Common myeloid progenitor, CD34-positive (primary cell): ENCODE results near the gene JMY.

Source experiments
- CTCF ChIA-PET: fragments of 350-600 bp; sonication (Branson Sonifier 250); formaldehyde crosslinking; loops from one replicate; lab custom pipeline; 2021; ENCODE audit warnings: antibody characterized with exemption; lab: Charles Lee
- POLR2A ChIA-PET: fragments of 350-600 bp; sonication (Branson Sonifier 250); formaldehyde crosslinking; loops from one replicate; lab custom pipeline; 2021; ENCODE audit warnings: antibody characterized with exemption; lab: Charles Lee
- DNase-seq, 3 donors: peaks; one replicate each; pipeline versions ENCODE4 v3.0.0 to v3.0.0-alpha.2; 2013
- H3K27ac ChIP-seq, 2 experiments: 1 replicate in 1 of 2; 2 replicates in 1 of 2; pipeline ENCODE4 v1.7.0; 2013; ENCODE audit warnings: inconsistent platforms in 2 of 2, low read length in 2 of 2, mild to moderate bottlenecking in 2 of 2, low read depth in 1 of 2, moderate library complexity in 1 of 2; ENCODE audit not compliant: severe bottlenecking in 2 of 2, insufficient read depth in 1 of 2, poor library complexity in 1 of 2
- H3K27me3 ChIP-seq, 5 experiments: replicated peaks in 2 of 5; 1 replicate in 3 of 5; 2 replicates in 2 of 5; pipeline versions ENCODE4 v1.6.1 to v1.7.0; 2013; ENCODE audit warnings: low read length in 4 of 5, mild to moderate bottlenecking in 2 of 5, moderate library complexity in 2 of 5, inconsistent platforms in 1 of 5; ENCODE audit not compliant: insufficient read depth in 5 of 5, control insufficient read depth in 4 of 5
- H3K36me3 ChIP-seq, 4 experiments: 1 replicate in 2 of 4; 2 replicates in 2 of 4; pipeline versions ENCODE4 v1.6.1 to v1.7.0; 2013; ENCODE audit warnings: low read length in 3 of 4, control low read depth in 1 of 4, mild to moderate bottlenecking in 1 of 4; ENCODE audit not compliant: control insufficient read depth in 4 of 4, insufficient read depth in 4 of 4
- H3K4me1 ChIP-seq, 4 experiments: 1 replicate in 3 of 4; 2 replicates in 1 of 4; pipeline versions ENCODE4 v1.6.1 to v1.7.1; 2013; ENCODE audit warnings: low read length in 3 of 4, mild to moderate bottlenecking in 3 of 4, control low read depth in 1 of 4, inconsistent platforms in 1 of 4, moderate library complexity in 1 of 4; ENCODE audit not compliant: control insufficient read depth in 4 of 4, insufficient read depth in 4 of 4; ENCODE audit errors: control extremely low read depth in 1 of 4
- H3K4me3 ChIP-seq, 7 experiments: 1 replicate in 4 of 7; 2 replicates in 3 of 7; pipeline versions ENCODE4 v1.5.1 to v1.7.0; 2013; ENCODE audit warnings: mild to moderate bottlenecking in 7 of 7, low read length in 6 of 7, moderate library complexity in 6 of 7, inconsistent platforms in 2 of 7, low read depth in 2 of 7, control low read depth in 1 of 7; ENCODE audit not compliant: insufficient read depth in 4 of 7, control insufficient read depth in 1 of 7; ENCODE audit errors: extremely low read depth in 1 of 7
- H3K9me3 ChIP-seq, 5 experiments: 1 replicate in 4 of 5; 2 replicates in 1 of 5; pipeline versions ENCODE4 v1.6.1 to v1.7.1; 2013; ENCODE audit warnings: low read length in 4 of 5, mild to moderate bottlenecking in 2 of 5, inconsistent platforms in 1 of 5, low read depth in 1 of 5, moderate library complexity in 1 of 5; ENCODE audit not compliant: control insufficient read depth in 4 of 5, insufficient read depth in 2 of 5; ENCODE audit errors: control extremely low read depth in 1 of 5
- WGBS: methylation state at CpG from one replicate; pipeline ENCODE4 v1.1.5; 2013; ENCODE audit not compliant: insufficient coverage; 5-methylcytosine and 5-hydroxymethylcytosine counted together

The JMY gene

DNA sequence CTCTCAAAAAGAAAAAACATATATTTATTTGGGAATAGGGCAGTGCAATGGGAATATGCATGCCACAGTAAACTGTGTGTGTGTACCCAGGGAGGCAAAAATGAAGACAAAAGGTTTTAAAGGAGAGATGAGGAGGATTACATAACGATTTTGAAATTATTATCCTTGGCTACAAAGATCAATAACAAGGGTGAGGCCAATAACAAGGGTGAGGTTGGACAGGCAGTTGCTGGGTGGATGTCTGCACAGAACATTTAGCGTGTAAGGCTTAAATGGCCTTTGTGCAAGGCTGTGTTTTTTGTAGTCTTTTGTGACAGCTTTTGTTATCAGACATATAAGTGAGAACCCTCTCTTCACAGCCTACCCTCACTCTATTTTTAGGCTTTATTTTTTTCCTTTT, 114.0 kb downstream of the JMY start:
- Histone ChIP-seq H3K27ac (no peak overlapping the region), H3K36me3 (no peaks in the 10 kb centered on the region), H3K4me3 (no peak overlapping the region), H3K4me1 (no peaks in the 10 kb centered on the region), H3K27me3 (no peaks in the 10 kb centered on the region), H3K9me3 (no peaks in the 10 kb centered on the region)
- 100% methylated on average over 1 of the region's 2 CpGs for WGBS
- DNase-seq, result no peak
- POLR2A ChIA-PET, result no interaction called here
- CTCF ChIA-PET, result no interaction called here

DNA sequence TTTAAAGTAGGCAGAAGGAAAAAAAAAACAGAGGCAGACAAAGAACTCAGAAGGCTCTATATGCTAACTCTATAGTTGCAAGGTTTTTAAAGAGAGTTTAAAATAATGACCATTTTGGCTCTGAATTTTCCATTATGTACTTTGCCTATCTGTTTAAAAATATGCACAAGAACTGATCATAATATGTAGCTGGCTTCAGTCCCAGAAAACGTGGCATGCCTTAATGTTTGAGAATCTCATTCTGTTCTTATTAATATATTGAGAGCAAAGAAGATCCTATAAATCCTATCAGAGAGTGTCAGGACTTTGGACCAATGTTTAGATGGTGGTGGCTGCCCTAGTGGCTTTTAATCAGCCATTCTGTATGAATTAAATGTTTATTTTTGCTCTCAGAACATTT, 121.5 kb downstream of the JMY start:
- Histone ChIP-seq H3K4me3 (no peak overlapping the region), H3K36me3 (no peaks in the 10 kb centered on the region), H3K9me3 (peaks cover 0 to 2% (median 0%) of the 10 kb centered on the region in 5 experiments), H3K4me1 (no peaks in the 10 kb centered on the region), H3K27ac (no peak overlapping the region), H3K27me3 (no peaks in the 10 kb centered on the region)
- ChIA-PET POLR2A (no interaction called here), CTCF (no interaction called here)
- WGBS, result no CpG with 5 or more reads among the region's 1 CpG
- no peak for DNase-seq
